ENCODE measurements around the gene HLA-B. TPM values are rescaled to one million over a fixed set of nuclear protein-coding genes. Genes with fewer than 3 reads are reported as not detected.
A peak's percentile ranks its signal among the peaks of the same experiment; 100 is the strongest.
"Not testable (repeated sequence)": the region's sequence is repeated elsewhere in the genome, so short reads cannot be mapped to it uniquely, and the experiment has no call there.

Gene HLA-B
- total RNA-seq, 4 donors from 2014 or later, result 835 to 3,384 (median 2,517) TPM

DNA sequence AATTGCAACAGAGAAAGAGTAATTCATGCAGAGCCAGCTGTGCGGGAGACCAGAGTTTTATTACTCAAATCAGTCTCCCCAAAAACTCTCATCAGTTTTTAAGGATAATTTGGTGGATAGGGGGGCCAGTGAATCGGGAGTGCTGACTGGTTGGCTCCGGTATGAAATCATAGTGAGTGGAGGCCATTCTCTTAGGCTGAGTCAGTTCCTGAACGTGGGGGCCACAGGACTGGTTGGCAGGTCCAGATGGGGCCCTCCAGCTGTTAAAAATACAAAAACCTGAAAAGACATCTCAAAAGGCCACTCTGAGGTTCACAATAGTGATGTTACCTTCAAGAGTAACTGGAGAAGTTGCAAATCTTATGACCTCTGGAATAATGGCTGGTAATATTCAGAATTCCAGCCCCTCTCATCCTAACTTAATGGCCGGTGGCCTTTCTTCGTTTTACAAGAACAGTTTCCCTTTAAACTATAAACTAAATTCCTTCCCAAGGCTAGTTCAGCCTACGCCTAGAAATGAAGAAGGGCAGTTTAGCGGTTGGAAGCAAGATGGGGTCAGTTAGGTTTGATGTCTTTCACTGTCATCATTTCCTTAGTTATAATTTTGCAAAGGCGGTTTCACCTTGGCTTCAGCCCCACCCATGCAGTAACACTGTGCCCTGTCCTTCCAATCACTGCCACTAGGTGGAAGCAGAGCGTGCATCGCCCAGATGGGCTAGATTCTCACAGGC lies 39.6 kb upstream of the HLA-B start:
- TF ChIP-seq, protein P1, sequence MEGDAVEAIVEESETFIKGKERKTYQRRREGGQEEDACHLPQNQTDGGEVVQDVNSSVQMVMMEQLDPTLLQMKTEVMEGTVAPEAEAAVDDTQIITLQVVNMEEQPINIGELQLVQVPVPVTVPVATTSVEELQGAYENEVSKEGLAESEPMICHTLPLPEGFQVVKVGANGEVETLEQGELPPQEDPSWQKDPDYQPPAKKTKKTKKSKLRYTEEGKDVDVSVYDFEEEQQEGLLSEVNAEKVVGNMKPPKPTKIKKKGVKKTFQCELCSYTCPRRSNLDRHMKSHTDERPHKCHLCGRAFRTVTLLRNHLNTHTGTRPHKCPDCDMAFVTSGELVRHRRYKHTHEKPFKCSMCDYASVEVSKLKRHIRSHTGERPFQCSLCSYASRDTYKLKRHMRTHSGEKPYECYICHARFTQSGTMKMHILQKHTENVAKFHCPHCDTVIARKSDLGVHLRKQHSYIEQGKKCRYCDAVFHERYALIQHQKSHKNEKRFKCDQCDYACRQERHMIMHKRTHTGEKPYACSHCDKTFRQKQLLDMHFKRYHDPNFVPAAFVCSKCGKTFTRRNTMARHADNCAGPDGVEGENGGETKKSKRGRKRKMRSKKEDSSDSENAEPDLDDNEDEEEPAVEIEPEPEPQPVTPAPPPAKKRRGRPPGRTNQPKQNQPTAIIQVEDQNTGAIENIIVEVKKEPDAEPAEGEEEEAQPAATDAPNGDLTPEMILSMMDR (IDR thresholded peaks at IDR 0.05), result peak; percentile 74 to 93 (median 86)
- peak in 1 of 2 donors; percentile 7 for TF ChIP-seq POLR2A (IDR thresholded peaks at IDR 0.05)
- no peak overlapping the region for H3K27ac ChIP-seq

GRCh38 chr6:31395832-31396231 lies 38.9 kb upstream of the HLA-B start:
- TF ChIP-seq, protein P1 (IDR thresholded peaks at IDR 0.05), result no peak
- TF ChIP-seq POLR2A (IDR thresholded peaks at IDR 0.05), result no peak
- H3K36me3 ChIP-seq, result no peaks in the 10 kb centered on the region
- H3K27me3 ChIP-seq, result no peaks in the 10 kb centered on the region
- no peaks in the 10 kb centered on the region for H3K9me3 ChIP-seq
- H3K27ac ChIP-seq, result no peak overlapping the region
- no peak for DNase-seq
- H3K4me1 ChIP-seq, result peaks cover 0 to 31% (median 1%) of the 10 kb centered on the region in 4 donors
- H3K4me3 ChIP-seq, result no peak overlapping the region

More for the DNA sequence above, 39.6 kb upstream of the HLA-B start:
- Histone ChIP-seq H3K9me3 (no peaks in the 10 kb centered on the region), H3K36me3 (no peaks in the 10 kb centered on the region), H3K4me3 (no peak overlapping the region), H3K4me1 (peaks cover 0 to 35% (median 1%) of the 10 kb centered on the region in 4 donors), H3K27me3 (no peaks in the 10 kb centered on the region)
- DNase-seq, result peak; percentile 81 to 95 (median 85)

GRCh38 chr6:31394381-31394780 lies 37.4 kb upstream of the HLA-B start:
- H3K27ac ChIP-seq, result peak overlapping the region in 3 of 4 donors; percentile 27 to 88 (median 67)
- no peak overlapping the region for H3K4me3 ChIP-seq
- no peaks in the 10 kb centered on the region for H3K27me3 ChIP-seq
- H3K36me3 ChIP-seq, result no peaks in the 10 kb centered on the region
- no peaks in the 10 kb centered on the region for H3K9me3 ChIP-seq
- DNase-seq, result no peak
- H3K4me1 ChIP-seq, result peaks cover 0 to 31% (median 1%) of the 10 kb centered on the region in 4 donors
- TF ChIP-seq, protein P1 (IDR thresholded peaks at IDR 0.05), result no peak
- TF ChIP-seq POLR2A (IDR thresholded peaks at IDR 0.05), result no peak

GRCh38 chr6:31393932-31394331 lies 37.0 kb upstream of the HLA-B start:
- no peak for TF ChIP-seq POLR2A (IDR thresholded peaks at IDR 0.05)
- TF ChIP-seq, protein P1 (IDR thresholded peaks at IDR 0.05), result no peak
- Histone ChIP-seq H3K4me3 (no peak overlapping the region), H3K27ac (peak overlapping the region in 3 of 4 donors; percentile 27 to 88 (median 58))

DNA sequence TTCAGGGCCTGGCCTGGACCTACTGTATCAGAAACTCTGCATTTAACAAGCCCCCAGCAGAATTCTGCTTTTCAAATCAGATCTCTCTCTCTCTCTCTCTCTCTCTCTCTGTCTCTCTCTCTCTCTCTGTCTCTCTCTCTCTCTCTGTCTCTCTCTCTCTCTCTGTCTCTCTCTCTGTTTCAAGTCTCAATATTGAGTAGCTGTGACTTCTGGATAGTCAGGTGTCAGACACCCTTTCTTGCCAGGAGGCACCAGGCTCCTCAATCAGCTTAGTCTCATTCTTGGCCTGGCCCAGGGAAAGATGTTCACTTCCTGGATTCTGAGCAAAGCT lies 32.8 kb upstream of the HLA-B start:
- H3K4me1 ChIP-seq, H3K27me3 ChIP-seq, H3K36me3 ChIP-seq, H3K4me3 ChIP-seq, DNase-seq, H3K9me3 ChIP-seq, H3K27ac ChIP-seq: not testable (repeated sequence)

More at GRCh38 chr6:31393932-31394331, 37.0 kb upstream of the HLA-B start:
- DNase-seq, result no peak
- Histone ChIP-seq H3K9me3 (no peaks in the 10 kb centered on the region), H3K36me3 (no peaks in the 10 kb centered on the region), H3K4me1 (peaks cover 0 to 28% (median 1%) of the 10 kb centered on the region in 4 donors), H3K27me3 (no peaks in the 10 kb centered on the region)

DNA sequence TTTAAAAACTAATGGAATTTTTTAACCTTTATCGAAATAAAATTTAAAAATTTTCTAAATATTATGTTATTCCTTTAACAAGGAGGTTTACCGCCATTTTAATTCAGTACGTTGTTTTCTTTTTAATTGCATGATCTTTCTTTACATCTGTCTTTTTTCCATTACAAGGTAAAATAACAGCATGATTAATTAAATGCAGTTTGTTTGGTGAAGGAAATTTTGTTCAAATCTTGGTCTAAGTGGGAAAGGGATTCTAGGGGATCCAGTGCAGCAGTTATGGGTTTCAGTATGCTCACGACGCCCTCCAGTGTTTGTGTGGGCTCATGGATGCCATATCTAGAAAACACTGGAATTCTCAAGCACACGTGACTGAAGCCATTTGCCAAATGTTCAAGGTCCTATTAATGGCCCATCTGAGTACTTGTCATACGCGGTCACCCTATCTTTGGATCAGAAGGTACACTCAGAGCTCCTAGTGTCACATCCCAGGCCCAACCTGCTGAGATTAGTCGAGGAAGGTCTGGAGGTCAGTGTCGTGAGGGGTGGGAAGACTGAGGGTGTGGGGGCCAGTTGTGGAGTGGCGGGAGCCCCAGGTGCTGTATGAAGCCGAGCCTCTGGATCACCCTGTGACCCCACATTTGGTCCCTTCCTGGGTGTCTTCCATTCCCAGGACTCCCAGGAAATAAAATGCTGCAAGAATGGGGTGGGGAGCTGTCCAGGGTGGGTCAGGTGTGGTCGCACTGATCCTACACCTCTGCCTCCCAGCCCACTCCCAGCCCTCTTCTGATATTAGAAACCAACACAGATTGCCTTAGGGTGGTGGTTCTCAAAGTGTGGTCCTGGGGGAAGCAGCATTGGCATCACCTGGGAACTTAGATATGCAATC lies 32.2 kb upstream of the HLA-B start:
- not testable (repeated sequence) for H3K27ac ChIP-seq, H3K4me3 ChIP-seq, H3K27me3 ChIP-seq, H3K36me3 ChIP-seq, H3K4me1 ChIP-seq, DNase-seq, H3K9me3 ChIP-seq

Data from Peyer's patch (tissue), 4 donors.